OCI-LY3 (cell line): ENCODE measurements around the gene IL1R1.

Experiments used
- CTCF ChIP-seq: fragments of 200-600, 300-600 bp; sonication (generic); IDR thresholded peaks from 2 replicates; pipeline ENCODE4 v1.5.1; 2014; ENCODE audit warnings: antibody characterized with exemption, low read length, low read depth
- EZH2phosphoT487 ChIP-seq: fragments of 200-600 bp; shearing (Covaris generic); IDR thresholded peaks from 2 replicates; pipeline ENCODE4 v1.6.1; 2018; ENCODE audit warnings: antibody characterized with exemption, mixed run types, low read depth

DNA sequence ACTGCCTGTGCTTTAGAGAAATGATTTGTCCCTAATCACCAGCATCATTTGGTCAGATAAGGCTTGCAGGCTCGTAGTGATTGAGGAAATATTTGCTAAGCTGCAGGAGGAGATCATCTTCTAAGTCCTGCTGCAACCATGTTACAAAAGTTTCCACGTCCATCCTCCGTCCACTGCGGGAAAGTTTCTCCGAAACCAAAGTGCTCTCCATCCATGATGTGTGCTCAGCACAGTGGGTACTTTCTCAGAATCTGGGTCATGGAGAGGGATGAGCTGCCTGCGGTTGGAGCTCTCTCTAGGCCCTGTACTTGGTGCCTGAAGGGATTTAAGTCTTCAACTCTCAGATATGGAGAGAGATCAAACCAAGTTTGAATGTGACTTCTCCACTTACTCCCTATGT is 83.6 kb downstream of the IL1R1 start:
- TF ChIP-seq CTCF (no peak), EZH2phosphoT487 (no peak)
